ENCODE data around the gene OPCML.

OPCML gene

DNA sequence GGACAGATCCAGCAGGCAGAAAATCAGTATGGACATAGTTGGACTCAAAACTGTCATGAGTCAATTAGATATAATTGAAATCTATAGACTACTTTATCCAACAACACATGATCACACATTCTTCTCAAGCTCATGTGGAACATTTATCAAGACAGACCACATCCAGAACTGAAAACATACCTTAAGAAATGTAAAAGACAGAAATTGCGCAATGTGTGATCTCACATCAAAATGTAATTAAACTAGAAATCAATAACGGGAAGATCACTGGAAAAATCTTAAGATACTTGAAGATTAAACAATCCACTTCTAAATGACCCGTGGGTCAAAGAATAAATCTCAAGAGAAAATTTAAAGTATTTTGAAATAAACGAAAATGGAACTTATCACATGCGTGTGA lies 435.3 kb downstream of the OPCML start:
- Histone ChIP-seq H3K9me3 (no peaks in the 10 kb centered on the region), H3K27me3 (no peaks in the 10 kb centered on the region), H3K27ac (no peak overlapping the region), H3K4me1 (ENCODE audit: control insufficient read depth in 1 of 2, insufficient read depth in 1 of 2, low read depth in 1 of 2, low read length in 1 of 2) (no peaks in the 10 kb centered on the region), H3K4me3 (ENCODE audit: low read depth in 1 of 2, low read length in 1 of 2) (no peak overlapping the region), H3K36me3 (no peaks in the 10 kb centered on the region)
- no peak for TF ChIP-seq CTCF (IDR thresholded peaks at IDR 0.05)

DNA sequence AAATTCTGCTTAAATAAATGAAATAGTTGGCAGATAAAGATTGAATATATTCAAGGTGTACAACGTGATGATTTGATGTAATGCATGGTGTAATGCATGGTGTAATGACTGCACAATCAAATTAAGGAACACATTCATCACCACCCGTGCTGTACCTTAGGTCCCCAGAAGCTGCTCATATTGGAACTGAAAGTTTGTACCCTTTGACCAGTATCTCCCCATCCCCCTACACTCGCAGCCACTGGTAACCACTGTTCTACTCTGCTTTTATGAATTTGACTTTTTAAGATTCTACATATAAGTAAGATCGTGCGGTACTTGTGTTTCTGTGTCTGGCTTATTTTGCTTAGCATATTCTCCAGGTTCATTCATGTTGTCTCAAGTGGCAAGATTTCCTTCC lies 445.8 kb downstream of the OPCML start:
- Histone ChIP-seq H3K4me3 (ENCODE audit: low read depth in 1 of 2, low read length in 1 of 2) (no peak overlapping the region), H3K9me3 (no peaks in the 10 kb centered on the region), H3K4me1 (ENCODE audit: control insufficient read depth in 1 of 2, insufficient read depth in 1 of 2, low read depth in 1 of 2, low read length in 1 of 2) (no peaks in the 10 kb centered on the region), H3K27me3 (peaks cover 54% of the 10 kb centered on the region), H3K27ac (no peak overlapping the region), H3K36me3 (no peaks in the 10 kb centered on the region)
- TF ChIP-seq CTCF (IDR thresholded peaks at IDR 0.05): no peak

GRCh38 chr11:133082841-133083488 lies 449.3 kb downstream of the OPCML start:
- peaks cover 85% of the 10 kb centered on the region for H3K27me3 ChIP-seq
- no peaks in the 10 kb centered on the region for H3K9me3 ChIP-seq
- H3K36me3 ChIP-seq: no peaks in the 10 kb centered on the region
- H3K27ac ChIP-seq: no peak overlapping the region
- H3K4me3 ChIP-seq (ENCODE audit: low read depth in 1 of 2, low read length in 1 of 2): no peak overlapping the region
- TF ChIP-seq CTCF (IDR thresholded peaks at IDR 0.05): peak; percentile 17
- H3K4me1 ChIP-seq (ENCODE audit: control insufficient read depth in 1 of 2, insufficient read depth in 1 of 2, low read depth in 1 of 2, low read length in 1 of 2): no peaks in the 10 kb centered on the region

GRCh38 chr11:133082453-133082781 lies 449.9 kb downstream of the OPCML start:
- peaks cover 86% of the 10 kb centered on the region for H3K27me3 ChIP-seq
- no peak overlapping the region for H3K4me3 ChIP-seq (ENCODE audit: low read depth in 1 of 2, low read length in 1 of 2)
- no peak overlapping the region for H3K27ac ChIP-seq
- no peak for TF ChIP-seq CTCF (IDR thresholded peaks at IDR 0.05)
- H3K4me1 ChIP-seq (ENCODE audit: control insufficient read depth in 1 of 2, insufficient read depth in 1 of 2, low read depth in 1 of 2, low read length in 1 of 2): no peaks in the 10 kb centered on the region
- no peaks in the 10 kb centered on the region for H3K36me3 ChIP-seq
- no peaks in the 10 kb centered on the region for H3K9me3 ChIP-seq

- no peak for TF ChIP-seq CTCF (IDR thresholded peaks at IDR 0.05)
- peaks cover 87% of the 10 kb centered on the region for H3K27me3 ChIP-seq
- H3K4me1 ChIP-seq (ENCODE audit: control insufficient read depth in 1 of 2, insufficient read depth in 1 of 2, low read depth in 1 of 2, low read length in 1 of 2): no peaks in the 10 kb centered on the region
- no peak overlapping the region for H3K4me3 ChIP-seq (ENCODE audit: low read depth in 1 of 2, low read length in 1 of 2)
- H3K36me3 ChIP-seq: no peaks in the 10 kb centered on the region
- no peaks in the 10 kb centered on the region for H3K9me3 ChIP-seq
- H3K27ac ChIP-seq: no peak overlapping the region
Observed at GRCh38 chr11:133081730-133082452, 450.4 kb downstream of the OPCML start.
